Sigmoid colon (tissue), 4 donors: ENCODE results near the gene FBXO2.

Experiments used
- EP300 ChIP-seq, 4 donors: sonication (generic); formaldehyde crosslinking; IDR thresholded peaks; one replicate each; pipeline ENCODE4 v1.6.1; 2017; ENCODE audit warnings: antibody characterized with exemption in 4 of 4
- POLR2A ChIP-seq, 2 donors: fragments of 450-650 bp; IDR thresholded peaks; one replicate each; pipeline ENCODE4 v1.6.1; 2016; ENCODE audit warnings: antibody characterized with exemption in 2 of 2, mild to moderate bottlenecking in 2 of 2, moderate library complexity in 2 of 2
- TF ChIP-seq, protein P1 (sequence below), 4 experiments: fragments of 450-650 bp in 3 of 4; fragments of 200-600 bp in 1 of 4; IDR thresholded peaks; one replicate each; pipeline ENCODE4 v1.5.1; 2016 to 2019; ENCODE audit warnings: antibody characterized with exemption in 4 of 4, mild to moderate bottlenecking in 3 of 4, moderate library complexity in 2 of 4

DNA sequence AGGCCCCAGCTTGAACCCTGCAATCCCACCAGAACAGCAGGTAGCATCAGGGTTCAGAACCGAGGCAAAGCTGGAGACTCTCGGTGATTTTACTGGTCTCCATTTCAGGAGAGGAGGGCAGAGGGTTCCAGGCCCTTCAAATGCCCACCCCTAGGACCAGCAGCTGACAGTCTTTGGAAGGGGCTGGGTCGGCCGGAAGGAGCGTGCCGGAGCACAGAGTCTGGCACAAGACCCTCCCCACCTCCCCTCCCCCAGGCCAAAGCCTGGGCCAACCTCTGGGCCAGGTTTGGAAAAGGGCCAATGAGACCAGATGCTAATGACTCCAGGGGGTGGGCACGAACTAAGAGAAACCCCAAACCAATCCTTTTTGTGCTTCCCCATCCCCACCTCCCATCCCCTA, 6.9 kb downstream of the FBXO2 start:
- TF ChIP-seq, protein P1, sequence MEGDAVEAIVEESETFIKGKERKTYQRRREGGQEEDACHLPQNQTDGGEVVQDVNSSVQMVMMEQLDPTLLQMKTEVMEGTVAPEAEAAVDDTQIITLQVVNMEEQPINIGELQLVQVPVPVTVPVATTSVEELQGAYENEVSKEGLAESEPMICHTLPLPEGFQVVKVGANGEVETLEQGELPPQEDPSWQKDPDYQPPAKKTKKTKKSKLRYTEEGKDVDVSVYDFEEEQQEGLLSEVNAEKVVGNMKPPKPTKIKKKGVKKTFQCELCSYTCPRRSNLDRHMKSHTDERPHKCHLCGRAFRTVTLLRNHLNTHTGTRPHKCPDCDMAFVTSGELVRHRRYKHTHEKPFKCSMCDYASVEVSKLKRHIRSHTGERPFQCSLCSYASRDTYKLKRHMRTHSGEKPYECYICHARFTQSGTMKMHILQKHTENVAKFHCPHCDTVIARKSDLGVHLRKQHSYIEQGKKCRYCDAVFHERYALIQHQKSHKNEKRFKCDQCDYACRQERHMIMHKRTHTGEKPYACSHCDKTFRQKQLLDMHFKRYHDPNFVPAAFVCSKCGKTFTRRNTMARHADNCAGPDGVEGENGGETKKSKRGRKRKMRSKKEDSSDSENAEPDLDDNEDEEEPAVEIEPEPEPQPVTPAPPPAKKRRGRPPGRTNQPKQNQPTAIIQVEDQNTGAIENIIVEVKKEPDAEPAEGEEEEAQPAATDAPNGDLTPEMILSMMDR (IDR thresholded peaks at IDR 0.05), result no peak
- TF ChIP-seq POLR2A (IDR thresholded peaks at IDR 0.05) (no peak), EP300 (IDR thresholded peaks at IDR 0.05) (no peak)
